Natural killer cell (primary cell): ENCODE results near the gene CACNA1A. TPM values are rescaled to one million over a fixed set of nuclear protein-coding genes. Genes with fewer than 3 reads are reported as not detected.

Experiments used
- ATAC-seq, 3 donors: fragments of 150-1000 bp in 2 of 3; fragments of 200-7000 bp in 1 of 3; cut with Tn5 transposase; 1 replicate in 1 of 3; 2 replicates in 2 of 3; pipeline ENCODE4 v1.10.0; 2021; ENCODE audit warnings: mild to moderate bottlenecking in 2 of 3, moderate library complexity in 2 of 3
- DNase-seq, 2 donors: peaks; one replicate each; pipeline versions ENCODE4 v3.0.0 to v3.0.0-alpha.2; 2013 to 2021; ENCODE audit warnings: mixed read lengths in 1 of 2
- H3K27ac ChIP-seq: one replicate; pipeline ENCODE4 v1.5.1; 2013; ENCODE audit warnings: mild to moderate bottlenecking, low read length
- H3K27me3 ChIP-seq: one replicate; pipeline ENCODE4 v1.6.1; 2013; ENCODE audit warnings: low read length; ENCODE audit not compliant: control insufficient read depth, insufficient read depth
- H3K36me3 ChIP-seq: one replicate; pipeline ENCODE4 v1.6.1; 2013; ENCODE audit warnings: low read length; ENCODE audit not compliant: control insufficient read depth, insufficient read depth
- H3K4me1 ChIP-seq: one replicate; pipeline ENCODE4 v1.6.1; 2013; ENCODE audit warnings: low read length; ENCODE audit not compliant: control insufficient read depth, insufficient read depth
- H3K4me3 ChIP-seq: one replicate; pipeline ENCODE4 v1.5.1; 2013; ENCODE audit warnings: low read length
- H3K9me3 ChIP-seq: one replicate; pipeline ENCODE4 v1.6.1; 2013; ENCODE audit warnings: low read length; ENCODE audit not compliant: control insufficient read depth, insufficient read depth
- H3K27ac Mint-ChIP-seq, 2 donors: one replicate each; pipeline ENCODE4 v1.8.0; 2022; ENCODE audit warnings: mild to moderate bottlenecking in 2 of 2, mixed read lengths in 2 of 2, moderate library complexity in 1 of 2
- H3K27me3 Mint-ChIP-seq, 2 donors: one replicate each; pipeline ENCODE4 v1.8.0; 2022; ENCODE audit warnings: low read depth in 2 of 2, mixed read lengths in 2 of 2
- H3K36me3 Mint-ChIP-seq: one replicate; pipeline ENCODE4 v1.8.0; 2022; ENCODE audit warnings: mixed read lengths
- H3K4me1 Mint-ChIP-seq, 2 donors: one replicate each; pipeline ENCODE4 v1.8.0; 2022; ENCODE audit warnings: mixed read lengths in 2 of 2
- H3K4me3 Mint-ChIP-seq: one replicate; pipeline ENCODE4 v1.8.0; 2022; ENCODE audit warnings: mild to moderate bottlenecking, moderate library complexity, mixed read lengths
- H3K9me3 Mint-ChIP-seq, 2 donors: one replicate each; pipeline ENCODE4 v1.8.0; 2022; ENCODE audit warnings: mixed read lengths in 2 of 2
- WGBS: methylation state at CpG from one replicate; pipeline ENCODE4 v1.1.7; 2013; ENCODE audit warnings: missing lambda C conversion rate; ENCODE audit not compliant: insufficient coverage; 5-methylcytosine and 5-hydroxymethylcytosine counted together
- intact Hi-C: fragments of 100-400 bp; cut with micrococcal nuclease; formaldehyde crosslinking; loops from one replicate; pipeline ENCODE4 v1.14.2; 2022
- total RNA-seq, 4 donors: library from RNA; stranded (reverse); fragments of 120-200 nt in 1 of 4; gene quantifications; one replicate each; pipeline versions ENCODE4 v1.2.3 to v1.2.4, GENCODE V29; 2013 to 2022
- TF ChIP-seq, protein P1 (sequence below): fragments of 200-600 bp; IDR thresholded peaks from one replicate; pipeline ENCODE4 v1.8.0; 2022; ENCODE audit warnings: antibody characterized with exemption

Gene CACNA1A
- total RNA-seq, 3 donors from 2014 or later (not counting 1 experiment from before 2014, with no cell fraction given): 0.59 to 0.85 (median 0.75) TPM

DNA sequence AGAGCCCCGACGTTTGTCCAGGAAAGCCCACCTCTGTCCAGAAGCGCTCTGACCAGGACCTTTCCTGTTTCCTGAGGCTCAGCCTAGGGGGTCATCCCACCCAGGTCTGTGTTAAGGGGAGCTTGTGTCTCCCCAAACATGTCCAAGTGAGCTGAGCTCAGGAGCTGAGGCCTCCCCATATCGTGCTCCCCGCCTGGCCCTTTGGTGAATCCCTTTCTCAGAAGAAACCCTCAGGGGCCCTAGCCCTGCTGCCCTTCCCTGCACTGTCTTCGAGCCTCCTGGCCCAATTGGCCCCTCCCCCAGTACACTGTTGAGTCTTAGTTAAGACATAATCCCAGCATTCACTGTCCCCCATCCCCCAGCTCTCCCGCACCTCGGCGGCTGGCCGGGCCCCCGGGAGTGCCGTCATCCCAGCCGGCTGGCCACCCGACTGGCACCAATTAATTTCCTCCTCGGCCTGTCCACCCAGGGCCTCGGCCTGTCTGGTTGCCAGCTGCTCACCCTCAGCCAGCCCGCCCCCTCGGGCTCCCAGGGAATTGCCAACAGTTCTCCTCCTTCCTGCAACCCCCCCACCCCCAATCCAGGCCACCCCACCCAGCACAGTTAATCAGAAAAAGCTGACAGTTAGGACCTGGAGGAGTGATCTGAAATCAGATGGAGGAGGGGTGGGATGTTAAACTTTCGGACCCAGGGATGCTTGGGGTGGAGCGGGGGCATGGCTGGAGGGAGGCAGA lies 342.5 kb downstream of the CACNA1A start:
- ATAC-seq (peak in 2 of 3 donors; percentile 3 to 4), DNase-seq (peak in 1 of 2 donors; percentile 68)
- Histone ChIP-seq H3K36me3 (no peaks in the 10 kb centered on the region), H3K4me1 (peaks cover 88% of the 10 kb centered on the region), H3K4me3 (peak overlapping the region; percentile 12), H3K27me3 (no peaks in the 10 kb centered on the region), H3K27ac (peak overlapping the region; percentile 93), H3K9me3 (no peaks in the 10 kb centered on the region)
- Mint-ChIP-seq H3K36me3 (no peaks in the 10 kb centered on the region), H3K9me3 (no peaks in the 10 kb centered on the region), H3K27ac (peak overlapping the region; percentile 92 to 95), H3K4me1 (peaks cover 45 to 66% of the 10 kb centered on the region in 2 donors), H3K4me3 (peak overlapping the region; percentile 86), H3K27me3 (no peaks in the 10 kb centered on the region)
- intact Hi-C loops: no loop called here
- TF ChIP-seq, protein P1, sequence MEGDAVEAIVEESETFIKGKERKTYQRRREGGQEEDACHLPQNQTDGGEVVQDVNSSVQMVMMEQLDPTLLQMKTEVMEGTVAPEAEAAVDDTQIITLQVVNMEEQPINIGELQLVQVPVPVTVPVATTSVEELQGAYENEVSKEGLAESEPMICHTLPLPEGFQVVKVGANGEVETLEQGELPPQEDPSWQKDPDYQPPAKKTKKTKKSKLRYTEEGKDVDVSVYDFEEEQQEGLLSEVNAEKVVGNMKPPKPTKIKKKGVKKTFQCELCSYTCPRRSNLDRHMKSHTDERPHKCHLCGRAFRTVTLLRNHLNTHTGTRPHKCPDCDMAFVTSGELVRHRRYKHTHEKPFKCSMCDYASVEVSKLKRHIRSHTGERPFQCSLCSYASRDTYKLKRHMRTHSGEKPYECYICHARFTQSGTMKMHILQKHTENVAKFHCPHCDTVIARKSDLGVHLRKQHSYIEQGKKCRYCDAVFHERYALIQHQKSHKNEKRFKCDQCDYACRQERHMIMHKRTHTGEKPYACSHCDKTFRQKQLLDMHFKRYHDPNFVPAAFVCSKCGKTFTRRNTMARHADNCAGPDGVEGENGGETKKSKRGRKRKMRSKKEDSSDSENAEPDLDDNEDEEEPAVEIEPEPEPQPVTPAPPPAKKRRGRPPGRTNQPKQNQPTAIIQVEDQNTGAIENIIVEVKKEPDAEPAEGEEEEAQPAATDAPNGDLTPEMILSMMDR: no peak
- 14% methylated on average over 20 of the region's 20 CpGs for WGBS

DNA sequence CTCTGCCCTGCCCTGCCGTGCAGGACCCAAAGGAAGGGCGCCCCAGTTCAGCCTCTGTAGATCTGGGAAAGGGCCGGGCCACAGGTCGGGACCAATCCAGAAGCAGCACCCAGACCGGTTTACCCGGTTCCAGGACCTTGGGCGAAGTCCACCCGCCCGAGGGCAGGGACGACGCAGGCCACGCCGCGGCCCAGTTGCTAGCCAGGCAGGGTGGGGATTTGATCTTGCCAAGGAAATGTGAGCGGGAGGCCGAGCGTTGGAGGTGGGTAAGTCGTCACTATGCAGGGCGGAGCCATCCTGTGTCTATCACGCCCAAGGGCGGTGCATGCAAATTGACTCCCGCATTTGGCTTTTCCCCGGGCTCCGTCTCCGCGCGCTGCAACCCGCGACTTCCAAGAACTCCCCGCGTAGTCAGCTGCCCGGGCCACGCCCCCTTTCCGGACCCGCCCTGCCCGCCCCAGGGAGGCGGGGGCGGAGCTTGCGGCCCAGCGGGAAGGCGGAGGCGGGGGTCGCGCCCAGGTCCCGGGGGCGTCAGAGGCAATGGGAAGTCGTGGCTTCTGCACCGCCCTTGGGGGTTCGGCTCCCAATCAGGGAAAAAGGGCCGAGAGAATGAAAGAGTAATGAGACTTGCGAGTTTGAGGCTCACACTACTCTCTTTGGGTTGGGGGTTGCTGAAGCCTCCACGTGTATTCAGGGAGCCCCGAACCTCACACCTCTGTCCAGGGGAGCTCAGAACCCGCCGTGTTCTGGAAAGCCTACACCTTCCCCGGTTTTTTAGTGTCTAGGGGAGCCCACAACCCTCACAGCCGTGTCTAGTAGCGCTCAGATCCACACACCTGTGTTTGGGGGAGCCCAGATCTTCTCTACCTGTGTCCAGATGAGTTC lies 343.3 kb downstream of the CACNA1A start:
- WGBS: 1% methylated on average over 58 of the region's 58 CpGs
- intact Hi-C loops: no loop called here
- peak overlapping the region; percentile 92 to 95 for H3K27ac Mint-ChIP-seq
- no peaks in the 10 kb centered on the region for H3K9me3 Mint-ChIP-seq
- H3K27me3 Mint-ChIP-seq: no peaks in the 10 kb centered on the region
- no peaks in the 10 kb centered on the region for H3K36me3 Mint-ChIP-seq
- Histone ChIP-seq H3K4me1 (peaks cover 88% of the 10 kb centered on the region), H3K36me3 (no peaks in the 10 kb centered on the region), H3K27me3 (no peaks in the 10 kb centered on the region), H3K27ac (peak overlapping the region; percentile 93), H3K9me3 (no peaks in the 10 kb centered on the region), H3K4me3 (peak overlapping the region; percentile 48)
- peak; percentile 37 to 68 (median 42) for ATAC-seq
- peaks cover 43 to 65% of the 10 kb centered on the region in 2 donors for H3K4me1 Mint-ChIP-seq
- TF ChIP-seq, protein P1: no peak
- DNase-seq: peak; percentile 64 to 93
- peak overlapping the region; percentile 87 for H3K4me3 Mint-ChIP-seq

DNA sequence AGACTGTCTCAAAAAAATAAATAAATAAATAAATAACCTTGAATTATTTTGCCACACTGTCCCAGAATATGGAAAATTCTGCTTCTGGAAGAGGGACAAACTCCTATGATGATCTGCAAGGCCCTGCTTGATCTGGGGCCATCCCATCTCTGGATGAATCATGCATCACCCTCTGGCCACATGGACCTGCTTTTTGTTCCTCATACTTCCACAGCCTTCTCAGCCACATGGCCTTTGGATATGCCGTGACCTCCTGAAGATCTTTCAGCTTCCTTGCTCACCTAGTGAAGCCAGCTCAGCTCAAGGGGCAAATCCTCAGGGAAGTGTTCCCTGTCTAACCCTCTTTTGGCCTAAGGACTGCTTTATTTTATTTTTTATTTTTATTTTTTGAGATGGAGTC lies 345.7 kb downstream of the CACNA1A start:
- intact Hi-C loops: no loop called here
- Mint-ChIP-seq H3K27ac (no peak overlapping the region), H3K36me3 (no peaks in the 10 kb centered on the region), H3K4me1 (peaks cover 51 to 67% of the 10 kb centered on the region in 2 donors), H3K9me3 (no peaks in the 10 kb centered on the region), H3K4me3 (no peak overlapping the region), H3K27me3 (no peaks in the 10 kb centered on the region)
- TF ChIP-seq, protein P1: no peak
- no peak overlapping the region for H3K4me3 ChIP-seq
- ATAC-seq (no peak), DNase-seq (no peak)
- peak overlapping the region; percentile 18 for H3K27ac ChIP-seq
- H3K4me1 ChIP-seq: peaks cover 88% of the 10 kb centered on the region
- WGBS: 91% methylated on average over 1 of the region's 1 CpG
- no peaks in the 10 kb centered on the region for H3K27me3 ChIP-seq
- H3K9me3 ChIP-seq: no peaks in the 10 kb centered on the region
- no peaks in the 10 kb centered on the region for H3K36me3 ChIP-seq
